ENCODE results near the gene KRTAP12-4. TPM values are rescaled to one million over a fixed set of nuclear protein-coding genes. Genes with fewer than 3 reads are reported as not detected.
"Not testable (repeated sequence)": the region's sequence is repeated elsewhere in the genome, so short reads cannot be mapped to it uniquely, and the experiment has no call there.

KRTAP12-4 gene
- total RNA-seq, 1 experiment from 2014 or later = not detected

- H3K36me3 Mint-ChIP-seq (ENCODE audit: insufficient read depth, unreplicated experiment) = no peaks in the 10 kb centered on the region
- intact Hi-C loops (cut with micrococcal nuclease) = no loop called here
- H3K27me3 Mint-ChIP-seq (ENCODE audit: insufficient read depth, unreplicated experiment) = peaks cover 54% of the 10 kb centered on the region
- ChIA-PET POLR2A (no interaction called here), CTCF (no interaction called here)
- peaks cover 8% of the 10 kb centered on the region for H3K9me3 Mint-ChIP-seq (ENCODE audit: unreplicated experiment)
- H3K27ac Mint-ChIP-seq (ENCODE audit: low read depth, unreplicated experiment) = no peak overlapping the region
- no peak overlapping the region for H3K4me3 Mint-ChIP-seq (ENCODE audit: unreplicated experiment)
- DNase-seq (ENCODE audit: unreplicated experiment) = no peak
- BruUV-seq (replicated peaks) = no TSS peak
- TF ChIP-seq, protein P1, sequence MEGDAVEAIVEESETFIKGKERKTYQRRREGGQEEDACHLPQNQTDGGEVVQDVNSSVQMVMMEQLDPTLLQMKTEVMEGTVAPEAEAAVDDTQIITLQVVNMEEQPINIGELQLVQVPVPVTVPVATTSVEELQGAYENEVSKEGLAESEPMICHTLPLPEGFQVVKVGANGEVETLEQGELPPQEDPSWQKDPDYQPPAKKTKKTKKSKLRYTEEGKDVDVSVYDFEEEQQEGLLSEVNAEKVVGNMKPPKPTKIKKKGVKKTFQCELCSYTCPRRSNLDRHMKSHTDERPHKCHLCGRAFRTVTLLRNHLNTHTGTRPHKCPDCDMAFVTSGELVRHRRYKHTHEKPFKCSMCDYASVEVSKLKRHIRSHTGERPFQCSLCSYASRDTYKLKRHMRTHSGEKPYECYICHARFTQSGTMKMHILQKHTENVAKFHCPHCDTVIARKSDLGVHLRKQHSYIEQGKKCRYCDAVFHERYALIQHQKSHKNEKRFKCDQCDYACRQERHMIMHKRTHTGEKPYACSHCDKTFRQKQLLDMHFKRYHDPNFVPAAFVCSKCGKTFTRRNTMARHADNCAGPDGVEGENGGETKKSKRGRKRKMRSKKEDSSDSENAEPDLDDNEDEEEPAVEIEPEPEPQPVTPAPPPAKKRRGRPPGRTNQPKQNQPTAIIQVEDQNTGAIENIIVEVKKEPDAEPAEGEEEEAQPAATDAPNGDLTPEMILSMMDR (IDR thresholded peaks at IDR 0.05; ENCODE audit: unreplicated experiment) = no peak
- H3K4me1 Mint-ChIP-seq (ENCODE audit: insufficient read depth, unreplicated experiment) = peaks cover 14% of the 10 kb centered on the region
These were observed 10.2 kb upstream of the KRTAP12-4 start for GRCh38 chr21:44664691-44665090.

- H3K27ac Mint-ChIP-seq (ENCODE audit: low read depth, unreplicated experiment); H3K4me3 Mint-ChIP-seq (ENCODE audit: unreplicated experiment); POLR2A ChIA-PET; H3K4me1 Mint-ChIP-seq (ENCODE audit: insufficient read depth, unreplicated experiment); BruUV-seq (replicated peaks); H3K36me3 Mint-ChIP-seq (ENCODE audit: insufficient read depth, unreplicated experiment); H3K9me3 Mint-ChIP-seq (ENCODE audit: unreplicated experiment); DNase-seq (ENCODE audit: unreplicated experiment); CTCF ChIA-PET; intact Hi-C loops (cut with micrococcal nuclease): not testable (repeated sequence)
- H3K27me3 Mint-ChIP-seq (ENCODE audit: insufficient read depth, unreplicated experiment) = peaks cover 60% of the 10 kb centered on the region
These were observed 7.1 kb upstream of the KRTAP12-4 start for GRCh38 chr21:44661567-44661966.

DNA sequence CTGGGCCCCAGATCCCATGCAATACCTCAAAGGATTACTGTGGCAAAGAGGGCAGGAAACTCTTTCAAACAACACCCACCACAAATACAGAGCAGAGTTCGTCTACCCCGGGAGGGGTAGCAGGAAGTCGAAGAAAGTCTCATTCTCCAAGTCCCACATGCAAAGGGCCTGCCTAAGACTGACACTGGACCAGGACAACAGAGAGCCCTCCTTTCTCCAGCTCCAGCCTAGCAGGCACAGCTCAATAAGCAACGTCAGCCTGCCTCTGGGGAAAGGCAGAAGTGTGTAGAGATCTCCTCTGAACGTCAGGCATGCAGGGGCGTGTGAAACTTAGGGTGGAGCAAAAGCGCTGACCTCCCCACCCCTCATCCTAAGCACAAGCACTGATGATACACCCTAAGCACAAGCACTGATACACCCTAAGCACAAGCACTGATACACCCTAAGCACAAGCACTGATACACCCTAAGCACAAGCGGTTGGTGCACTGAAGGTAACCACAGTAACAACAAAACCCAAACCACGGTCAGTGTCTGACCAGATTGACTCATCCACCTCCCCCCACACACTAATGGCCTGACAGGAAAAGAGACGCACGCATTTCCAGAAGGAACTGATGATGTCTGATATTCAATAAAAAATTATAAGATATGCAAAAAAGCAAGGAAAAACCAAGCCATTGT lies 4.6 kb upstream of the KRTAP12-4 start:
- intact Hi-C loops (cut with micrococcal nuclease) = no loop called here

DNA sequence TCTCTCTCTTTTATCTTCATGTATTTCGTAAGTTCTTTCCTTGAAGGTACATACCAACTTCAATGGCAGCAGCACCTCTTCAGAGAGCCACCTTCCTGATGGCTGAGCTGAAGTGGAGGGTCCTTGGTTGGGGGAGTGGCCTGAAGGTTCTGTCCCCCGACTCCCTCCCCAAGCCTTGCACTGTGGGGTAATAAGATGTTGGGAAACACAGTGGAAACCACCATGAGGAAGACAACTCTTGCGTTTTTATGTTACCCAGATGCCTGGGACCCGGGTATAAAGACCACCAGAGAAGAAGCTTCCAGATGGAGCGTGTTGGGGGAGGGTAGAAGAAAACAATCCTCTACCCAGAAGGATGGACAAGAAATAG lies 4.1 kb upstream of the KRTAP12-4 start:
- DNase-seq (ENCODE audit: unreplicated experiment) = no peak
- Mint-ChIP-seq H3K27me3 (ENCODE audit: insufficient read depth, unreplicated experiment) (peaks cover 78% of the 10 kb centered on the region), H3K27ac (ENCODE audit: low read depth, unreplicated experiment) (no peak overlapping the region), H3K4me3 (ENCODE audit: unreplicated experiment) (no peak overlapping the region), H3K4me1 (ENCODE audit: insufficient read depth, unreplicated experiment) (no peaks in the 10 kb centered on the region), H3K9me3 (ENCODE audit: unreplicated experiment) (no peaks in the 10 kb centered on the region), H3K36me3 (ENCODE audit: insufficient read depth, unreplicated experiment) (no peaks in the 10 kb centered on the region)
- ChIA-PET POLR2A (no interaction called here), CTCF (interaction anchor here (0.7 kb wide), 2 partner anchors 84 to 148 kb away, joined by 3 read pairs; no protein-coding TSS in a partner anchor)
- no TSS peak for BruUV-seq (replicated peaks)
- intact Hi-C loops (cut with micrococcal nuclease) = no loop called here
- TF ChIP-seq, protein P1 (IDR thresholded peaks at IDR 0.05; ENCODE audit: unreplicated experiment) = no peak

More for the DNA sequence above, 4.6 kb upstream of the KRTAP12-4 start:
- no peak overlapping the region for H3K27ac Mint-ChIP-seq (ENCODE audit: low read depth, unreplicated experiment)
- DNase-seq (ENCODE audit: unreplicated experiment) = no peak
- no peaks in the 10 kb centered on the region for H3K9me3 Mint-ChIP-seq (ENCODE audit: unreplicated experiment)
- H3K27me3 Mint-ChIP-seq (ENCODE audit: insufficient read depth, unreplicated experiment) = peaks cover 73% of the 10 kb centered on the region
- ChIA-PET POLR2A (no interaction called here), CTCF (interaction anchor here (0.7 kb wide), 1 partner anchor 149 kb away, joined by 3 read pairs; no protein-coding TSS in a partner anchor)
- no peaks in the 10 kb centered on the region for H3K4me1 Mint-ChIP-seq (ENCODE audit: insufficient read depth, unreplicated experiment)
- H3K36me3 Mint-ChIP-seq (ENCODE audit: insufficient read depth, unreplicated experiment) = no peaks in the 10 kb centered on the region
- no TSS peak for BruUV-seq (replicated peaks)
- H3K4me3 Mint-ChIP-seq (ENCODE audit: unreplicated experiment) = no peak overlapping the region
- TF ChIP-seq, protein P1 (IDR thresholded peaks at IDR 0.05; ENCODE audit: unreplicated experiment) = no peak

Data from MCF 10A (cell line).